Cardiac septum (tissue), 1 donor: Measurements from ENCODE around the gene TEAD4. TPM values are rescaled to one million over a fixed set of nuclear protein-coding genes. Genes with fewer than 3 reads are reported as not detected.

Experiments used
- DNase-seq: peaks from one replicate; pipeline ENCODE4 v3.0.0-alpha.2; 2020; ENCODE audit warnings: low spot score
- intact Hi-C: fragments of 100-400 bp; cut with DNase I; formaldehyde crosslinking; loops from one replicate; pipeline ENCODE4 v1.14.0; 2022
- total RNA-seq: library from RNA; stranded (reverse); fragmentation: NEBNext Ultra II Directional; extraction: Animal tissue kit (Norgen Biotek cat#: 25700); gene quantifications from one replicate; pipeline ENCODE4 v1.2.1, GENCODE V29; 2021
- donor health status: DM: no; HTN: no; CAD: no.

The TEAD4 gene
- total RNA-seq, 1 donor from 2014 or later = 23.9 TPM

DNA sequence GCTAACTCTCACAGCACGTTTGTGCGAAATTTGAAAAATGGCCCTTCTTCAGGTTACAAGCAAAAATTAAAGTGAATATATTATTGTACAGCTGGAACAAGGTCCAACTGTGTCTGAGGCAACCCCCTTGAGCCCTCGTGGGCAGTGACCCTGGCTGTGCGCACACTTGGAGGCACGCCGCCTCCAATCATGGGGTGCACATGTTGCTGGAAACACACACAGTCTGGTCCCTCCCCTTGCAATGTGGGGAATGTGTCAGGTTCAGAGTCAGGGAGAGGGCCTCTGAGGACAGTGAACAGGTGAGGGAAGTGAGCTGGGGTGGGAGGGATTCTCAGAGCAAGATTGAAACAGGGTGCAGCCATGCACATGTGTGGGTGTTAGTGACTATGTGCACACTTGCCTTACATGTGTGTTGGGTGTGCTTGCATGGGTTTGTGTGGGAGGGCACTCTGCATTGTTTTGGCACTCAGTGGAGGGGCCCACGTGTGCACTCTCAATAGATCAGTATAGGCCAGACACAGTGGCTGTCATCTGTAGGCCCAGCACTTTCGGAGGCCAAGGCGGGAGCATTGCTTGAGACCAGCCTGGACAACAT lies 127.6 kb downstream of the TEAD4 start:
- intact Hi-C loops = no loop called here
- no peak for DNase-seq

DNA sequence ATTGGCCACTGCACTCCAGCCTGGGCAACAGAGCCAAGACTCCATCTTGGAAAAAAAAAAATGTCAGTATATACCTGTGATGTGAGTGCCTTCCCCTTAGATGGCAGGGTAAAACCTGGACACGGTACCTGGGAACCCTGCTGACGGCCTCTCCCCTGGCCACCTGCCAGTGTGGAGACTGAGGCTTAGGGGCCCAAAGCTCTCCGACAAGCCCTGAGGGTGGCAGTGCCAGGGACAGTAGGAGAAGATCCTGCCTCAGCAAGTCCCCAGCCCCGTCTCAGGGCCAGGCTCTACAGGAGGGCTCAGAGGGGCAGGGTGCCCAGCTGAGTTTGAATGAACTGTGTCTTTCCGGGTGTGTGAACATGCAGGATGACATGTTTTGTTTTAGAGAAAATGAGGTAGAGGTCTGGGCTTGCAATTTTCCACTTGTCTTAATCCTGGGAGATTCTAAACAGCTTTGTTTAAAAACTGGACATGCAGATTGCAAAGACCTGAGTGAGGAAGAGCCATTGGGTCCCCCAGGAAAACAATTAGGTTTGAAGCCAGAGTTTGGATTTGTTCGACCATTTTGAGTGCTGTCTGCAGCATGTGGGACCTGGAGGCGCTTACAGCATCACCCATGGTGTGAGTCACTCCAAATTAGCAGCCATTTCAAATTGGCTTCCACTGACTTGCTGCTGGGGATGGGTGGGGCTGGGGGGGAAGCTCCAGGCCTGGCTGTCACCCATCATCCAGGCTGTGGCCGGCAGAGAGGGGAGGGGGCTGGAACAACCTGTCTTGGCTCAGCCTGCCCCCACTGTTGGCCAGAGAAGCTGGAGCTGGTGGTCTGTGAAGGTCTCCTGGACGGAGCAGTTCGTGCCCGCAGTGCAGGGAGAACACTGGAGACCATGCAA lies 128.8 kb downstream of the TEAD4 start:
- intact Hi-C loops = no loop called here
- DNase-seq = no peak

DNA sequence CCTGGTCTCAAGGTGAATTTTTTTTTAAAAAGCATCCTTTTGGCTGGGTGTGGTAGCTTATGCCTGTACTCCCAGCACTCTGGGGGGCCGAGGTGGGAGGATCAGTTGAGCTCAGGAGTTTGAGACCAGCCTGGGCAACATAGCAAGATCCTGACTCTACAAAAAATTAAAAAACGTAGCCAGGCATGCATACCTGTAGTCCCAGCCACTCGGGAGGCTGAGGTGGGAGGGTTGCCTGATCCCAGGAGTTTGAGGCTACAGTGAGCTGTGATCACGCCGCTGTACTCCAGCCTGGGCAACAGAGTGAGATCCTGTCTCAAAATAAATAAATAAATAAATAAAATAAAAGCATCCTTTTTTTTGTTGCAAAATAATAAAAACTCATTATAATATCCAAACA lies 130.4 kb downstream of the TEAD4 start:
- intact Hi-C loops = no loop called here
- no peak for DNase-seq

Other genes with a start within 250 kb of the TEAD4 start
- 36.5 TPM for gene FKBP4, start 164.4 kb upstream of the TEAD4 start, total RNA-seq
- 13.9 TPM for gene ITFG2, start 146.7 kb upstream of the TEAD4 start, total RNA-seq
- 2.9 TPM for gene NRIP2, start 124.4 kb upstream of the TEAD4 start, total RNA-seq
- gene TEX52, start 102.4 kb upstream of the TEAD4 start, total RNA-seq = not detected
- 0.24 TPM for gene FOXM1, start 82.2 kb upstream of the TEAD4 start, total RNA-seq
- 8.3 TPM for gene RHNO1, start 82.2 kb upstream of the TEAD4 start, total RNA-seq
- 6.2 TPM for gene TULP3, start 68.5 kb upstream of the TEAD4 start, total RNA-seq
- gene TSPAN9, start 118.0 kb downstream of the TEAD4 start, total RNA-seq = 299 TPM